Measurements from ENCODE around the gene HAND2.

DNA sequence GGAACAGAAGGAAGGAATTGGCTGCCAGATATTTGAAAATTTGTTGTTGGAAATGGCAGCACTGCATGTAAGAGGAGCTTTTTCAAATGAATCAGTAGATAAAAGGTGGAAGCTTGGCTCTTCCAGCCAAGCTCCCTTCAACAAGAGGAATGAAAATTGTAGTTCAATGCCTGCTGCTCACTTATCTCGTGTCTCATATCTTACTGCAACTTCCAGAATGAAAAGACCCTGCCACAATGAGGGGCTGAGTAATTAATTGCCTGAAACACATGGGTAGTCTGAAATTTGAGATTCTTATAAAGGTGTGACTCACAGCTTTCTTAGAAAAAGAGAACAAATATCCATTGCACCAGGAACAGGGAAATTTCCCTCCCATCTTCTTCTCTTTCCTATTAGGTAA is 53.0 kb downstream of the HAND2 start:
- TF ChIP-seq, protein P1, sequence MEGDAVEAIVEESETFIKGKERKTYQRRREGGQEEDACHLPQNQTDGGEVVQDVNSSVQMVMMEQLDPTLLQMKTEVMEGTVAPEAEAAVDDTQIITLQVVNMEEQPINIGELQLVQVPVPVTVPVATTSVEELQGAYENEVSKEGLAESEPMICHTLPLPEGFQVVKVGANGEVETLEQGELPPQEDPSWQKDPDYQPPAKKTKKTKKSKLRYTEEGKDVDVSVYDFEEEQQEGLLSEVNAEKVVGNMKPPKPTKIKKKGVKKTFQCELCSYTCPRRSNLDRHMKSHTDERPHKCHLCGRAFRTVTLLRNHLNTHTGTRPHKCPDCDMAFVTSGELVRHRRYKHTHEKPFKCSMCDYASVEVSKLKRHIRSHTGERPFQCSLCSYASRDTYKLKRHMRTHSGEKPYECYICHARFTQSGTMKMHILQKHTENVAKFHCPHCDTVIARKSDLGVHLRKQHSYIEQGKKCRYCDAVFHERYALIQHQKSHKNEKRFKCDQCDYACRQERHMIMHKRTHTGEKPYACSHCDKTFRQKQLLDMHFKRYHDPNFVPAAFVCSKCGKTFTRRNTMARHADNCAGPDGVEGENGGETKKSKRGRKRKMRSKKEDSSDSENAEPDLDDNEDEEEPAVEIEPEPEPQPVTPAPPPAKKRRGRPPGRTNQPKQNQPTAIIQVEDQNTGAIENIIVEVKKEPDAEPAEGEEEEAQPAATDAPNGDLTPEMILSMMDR (IDR thresholded peaks at IDR 0.05 in 8 of 11, conservative IDR thresholded peaks at IDR 0.05 in 3 of 11): no peak
- TF ChIP-seq POLR2A (IDR thresholded peaks at IDR 0.05): no peak
